ENCODE data around the gene WASHC4. TPM values are rescaled to one million over a fixed set of nuclear protein-coding genes. Genes with fewer than 3 reads are reported as not detected.
"Not testable (repeated sequence)": the region's sequence is repeated elsewhere in the genome, so short reads cannot be mapped to it uniquely, and the experiment has no call there.

WASHC4 gene
- total RNA-seq, 2 experiments from 2014 or later: 40.7 to 43.3 TPM

DNA sequence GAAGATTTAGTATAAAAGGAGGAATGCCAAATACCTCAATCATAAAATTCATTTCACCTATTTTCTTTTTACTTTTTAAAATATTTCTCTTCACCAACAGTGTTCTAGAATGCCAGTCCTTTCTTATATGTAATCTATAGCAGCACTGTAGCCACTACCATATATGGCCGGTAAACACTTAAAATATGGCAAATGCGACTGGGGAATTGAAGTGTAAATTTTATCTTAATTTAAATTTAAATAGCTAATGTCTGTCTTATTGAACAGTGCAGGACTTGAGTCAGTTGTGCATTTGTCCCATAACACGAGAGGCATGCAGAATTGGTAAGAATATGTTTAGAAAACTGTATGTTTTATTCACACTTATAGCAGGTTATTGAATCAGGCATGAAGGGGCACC, 50.1 kb downstream of the WASHC4 start:
- POLR2A ChIA-PET: no interaction called here
- H3K27ac Mint-ChIP-seq: no peak overlapping the region
- peaks cover 48% of the 10 kb centered on the region for H3K36me3 Mint-ChIP-seq (ENCODE audit: low read depth)
- no peak for DNase-seq
- no peaks in the 10 kb centered on the region for H3K9me3 Mint-ChIP-seq
- CTCF ChIA-PET: no interaction called here
- no peaks in the 10 kb centered on the region for H3K4me1 Mint-ChIP-seq
- no peak overlapping the region for H3K4me3 Mint-ChIP-seq
- no peaks in the 10 kb centered on the region for H3K27me3 Mint-ChIP-seq

DNA sequence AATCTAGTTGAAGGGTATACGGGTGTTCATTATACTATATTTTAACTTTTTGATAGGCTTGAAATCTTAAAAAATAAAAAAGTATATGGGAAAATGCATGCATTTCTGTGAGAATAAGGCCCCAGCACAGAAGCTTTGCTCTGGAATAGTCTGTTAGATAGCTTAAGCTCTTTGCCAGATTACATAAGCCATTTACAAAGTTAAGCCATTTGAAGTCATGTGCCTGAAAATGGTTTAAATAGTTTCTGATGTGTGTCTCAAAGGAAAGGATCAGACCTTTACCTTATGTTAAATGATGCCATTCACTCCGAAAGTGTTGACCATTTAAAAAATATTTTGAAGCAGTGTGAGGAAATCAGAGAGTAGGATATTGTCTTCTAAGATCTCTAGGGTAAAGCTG, 51.3 kb downstream of the WASHC4 start:
- Mint-ChIP-seq H3K4me3 (no peak overlapping the region), H3K9me3 (no peaks in the 10 kb centered on the region), H3K4me1 (no peaks in the 10 kb centered on the region), H3K27ac (no peak overlapping the region), H3K27me3 (no peaks in the 10 kb centered on the region), H3K36me3 (ENCODE audit: low read depth) (peaks cover 54% of the 10 kb centered on the region)
- no peak for DNase-seq
- ChIA-PET POLR2A (no interaction called here), CTCF (no interaction called here)

DNA sequence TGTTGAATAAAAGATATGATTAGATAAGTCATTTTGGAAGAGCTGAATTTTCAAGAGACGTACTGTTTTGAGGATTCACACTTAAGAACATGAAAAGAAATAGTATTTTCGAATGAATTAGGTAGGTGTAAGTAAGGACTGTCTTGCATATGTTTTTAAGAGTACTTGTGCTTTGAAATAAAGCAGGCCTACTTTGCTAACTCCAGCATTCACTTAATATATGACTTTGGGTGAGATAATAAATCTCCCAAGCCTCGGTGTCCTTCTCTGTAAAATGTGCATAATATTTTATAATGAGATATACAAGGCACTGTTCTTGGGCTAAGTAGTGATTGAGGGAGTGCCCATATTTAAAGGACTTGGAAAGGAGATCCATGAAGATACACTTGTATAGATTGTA, 54.6 kb downstream of the WASHC4 start:
- no peak overlapping the region for H3K27ac Mint-ChIP-seq
- H3K27me3 Mint-ChIP-seq: no peaks in the 10 kb centered on the region
- H3K4me1 Mint-ChIP-seq: no peaks in the 10 kb centered on the region
- no peaks in the 10 kb centered on the region for H3K9me3 Mint-ChIP-seq
- CTCF ChIA-PET: no interaction called here
- DNase-seq: no peak
- H3K4me3 Mint-ChIP-seq: no peak overlapping the region
- H3K36me3 Mint-ChIP-seq (ENCODE audit: low read depth): peaks cover 48% of the 10 kb centered on the region
- POLR2A ChIA-PET: no interaction called here

DNA sequence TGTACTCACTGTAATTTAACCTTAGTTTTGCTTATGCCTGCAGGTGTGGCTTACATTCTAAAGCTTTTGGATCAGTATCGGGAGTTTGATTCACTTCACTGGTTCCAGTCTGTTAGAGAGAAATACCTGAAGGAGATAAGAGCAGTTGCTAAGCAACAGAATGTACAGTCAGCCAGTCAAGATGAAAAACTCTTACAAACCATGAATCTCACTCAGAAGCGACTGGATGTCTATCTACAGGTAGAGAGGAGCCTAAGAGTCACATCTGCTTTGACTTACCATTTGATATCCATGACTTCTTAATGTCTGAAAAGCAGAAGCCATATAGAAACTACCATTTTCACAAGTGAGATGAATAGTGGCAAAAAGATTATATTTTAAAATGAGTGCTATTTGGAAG, 56.5 kb downstream of the WASHC4 start:
- no peak overlapping the region for H3K4me3 Mint-ChIP-seq
- no peaks in the 10 kb centered on the region for H3K27me3 Mint-ChIP-seq
- CTCF ChIA-PET: interaction anchor here (0.5 kb wide), 1 partner anchor 27 kb away, joined by 3 read pairs; no protein-coding TSS in a partner anchor
- H3K36me3 Mint-ChIP-seq (ENCODE audit: low read depth): peaks cover 45% of the 10 kb centered on the region
- no peaks in the 10 kb centered on the region for H3K9me3 Mint-ChIP-seq
- POLR2A ChIA-PET: no interaction called here
- H3K27ac Mint-ChIP-seq: no peak overlapping the region
- no peaks in the 10 kb centered on the region for H3K4me1 Mint-ChIP-seq
- DNase-seq: no peak

DNA sequence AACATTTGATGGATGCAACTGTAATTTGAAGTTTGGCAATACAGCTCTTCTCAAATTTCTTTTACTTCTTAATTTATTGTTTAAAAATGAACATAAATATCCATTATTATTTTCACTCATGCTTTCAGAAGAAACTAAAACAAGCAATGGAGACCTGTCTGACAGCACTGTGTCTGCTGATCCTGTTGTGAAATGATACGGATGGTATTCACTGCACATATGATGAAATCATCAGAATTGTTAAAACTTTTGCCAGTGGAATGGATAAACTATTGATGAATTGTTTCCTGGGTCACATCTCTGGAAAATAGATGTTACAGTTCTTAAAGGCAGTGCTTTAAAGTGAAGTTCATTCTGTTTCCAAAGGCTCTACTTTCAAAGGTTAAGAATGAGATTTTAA, 59.2 kb downstream of the WASHC4 start:
- Mint-ChIP-seq H3K4me3 (no peak overlapping the region), H3K9me3 (no peaks in the 10 kb centered on the region), H3K4me1 (no peaks in the 10 kb centered on the region), H3K36me3 (ENCODE audit: low read depth) (peaks cover 47% of the 10 kb centered on the region), H3K27me3 (no peaks in the 10 kb centered on the region), H3K27ac (no peak overlapping the region)
- no peak for DNase-seq
- CTCF ChIA-PET: interaction anchor here (1.9 kb wide), 1 partner anchor 9 kb away, joined by 6 read pairs; no protein-coding TSS in a partner anchor
- POLR2A ChIA-PET: no interaction called here

DNA sequence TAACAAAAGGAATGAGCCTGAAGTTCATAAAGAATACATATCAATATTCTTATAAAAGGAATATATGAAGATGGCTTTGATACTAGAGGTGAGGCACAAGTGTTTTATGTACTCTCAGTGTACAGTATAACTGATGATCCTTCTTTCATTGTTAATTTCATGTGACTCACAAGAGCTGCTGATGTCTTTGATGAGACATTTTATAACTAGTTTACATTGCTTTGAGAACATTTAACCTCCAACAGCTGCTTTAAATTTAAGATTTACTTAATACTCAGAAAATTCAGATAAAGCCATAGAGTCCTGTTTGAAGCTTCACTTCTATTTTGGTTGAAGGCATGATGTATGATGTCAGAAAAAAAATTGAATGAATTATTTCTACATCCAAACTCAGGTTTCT, 59.8 kb downstream of the WASHC4 start:
- CTCF ChIA-PET: no interaction called here
- POLR2A ChIA-PET: no interaction called here
- no peaks in the 10 kb centered on the region for H3K27me3 Mint-ChIP-seq
- H3K36me3 Mint-ChIP-seq (ENCODE audit: low read depth): peaks cover 42% of the 10 kb centered on the region
- no peak overlapping the region for H3K27ac Mint-ChIP-seq
- no peaks in the 10 kb centered on the region for H3K9me3 Mint-ChIP-seq
- no peak for DNase-seq
- H3K4me3 Mint-ChIP-seq: no peak overlapping the region
- H3K4me1 Mint-ChIP-seq: no peaks in the 10 kb centered on the region

DNA sequence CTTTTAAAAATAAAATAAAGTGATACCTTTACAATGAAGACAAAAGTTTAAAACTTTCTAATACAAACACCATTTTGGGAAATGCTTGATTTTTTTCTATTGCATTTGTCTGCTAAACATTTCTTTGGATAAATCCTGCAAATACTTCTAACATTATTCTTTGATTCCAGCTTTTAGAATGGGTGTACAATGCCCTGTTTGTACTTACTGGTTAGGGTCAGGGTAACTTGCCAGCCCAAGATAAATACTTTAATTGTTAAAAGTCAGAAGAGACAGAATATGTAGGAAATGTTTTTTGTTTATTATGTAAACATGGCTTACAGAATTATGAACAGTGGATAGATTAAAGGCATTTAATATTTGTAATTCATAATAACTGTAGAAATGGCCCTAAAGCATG, 60.5 kb downstream of the WASHC4 start:
- peaks cover 41% of the 10 kb centered on the region for H3K36me3 Mint-ChIP-seq (ENCODE audit: low read depth)
- no peaks in the 10 kb centered on the region for H3K27me3 Mint-ChIP-seq

DNA sequence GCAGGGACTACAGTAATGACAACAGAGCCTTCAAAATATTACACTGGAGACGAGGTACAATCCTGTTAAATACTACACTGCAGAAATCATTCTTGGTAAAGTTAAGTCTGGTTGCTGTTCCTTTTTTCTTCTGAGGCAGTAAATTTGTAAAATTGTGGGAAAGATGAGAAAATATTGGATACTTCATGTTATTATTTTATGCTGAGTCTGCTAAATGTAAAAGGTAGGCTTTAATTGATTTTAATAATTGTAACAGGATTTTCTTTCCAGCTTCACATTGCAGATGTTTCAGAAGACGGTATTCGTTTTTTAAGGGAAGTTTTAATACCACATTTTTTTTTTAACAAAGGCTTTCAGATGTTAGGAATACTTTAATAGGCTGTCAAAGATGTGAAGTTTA, 62.6 kb downstream of the WASHC4 start:
- Mint-ChIP-seq H3K36me3 (ENCODE audit: low read depth) (peaks cover 34% of the 10 kb centered on the region), H3K4me3 (no peak overlapping the region), H3K27me3 (no peaks in the 10 kb centered on the region), H3K27ac (no peak overlapping the region), H3K9me3 (no peaks in the 10 kb centered on the region), H3K4me1 (no peaks in the 10 kb centered on the region)
- no peak for DNase-seq
- ChIA-PET CTCF (no interaction called here), POLR2A (interaction anchor here (0.7 kb wide), 1 partner anchor 25 kb away, joined by 3 read pairs; no protein-coding TSS in a partner anchor)

More for the DNA sequence above, 60.5 kb downstream of the WASHC4 start:
- H3K4me1 Mint-ChIP-seq: no peaks in the 10 kb centered on the region
- ChIA-PET CTCF (no interaction called here), POLR2A (no interaction called here)
- no peak overlapping the region for H3K27ac Mint-ChIP-seq
- no peak for DNase-seq
- H3K4me3 Mint-ChIP-seq: no peak overlapping the region
- no peaks in the 10 kb centered on the region for H3K9me3 Mint-ChIP-seq

DNA sequence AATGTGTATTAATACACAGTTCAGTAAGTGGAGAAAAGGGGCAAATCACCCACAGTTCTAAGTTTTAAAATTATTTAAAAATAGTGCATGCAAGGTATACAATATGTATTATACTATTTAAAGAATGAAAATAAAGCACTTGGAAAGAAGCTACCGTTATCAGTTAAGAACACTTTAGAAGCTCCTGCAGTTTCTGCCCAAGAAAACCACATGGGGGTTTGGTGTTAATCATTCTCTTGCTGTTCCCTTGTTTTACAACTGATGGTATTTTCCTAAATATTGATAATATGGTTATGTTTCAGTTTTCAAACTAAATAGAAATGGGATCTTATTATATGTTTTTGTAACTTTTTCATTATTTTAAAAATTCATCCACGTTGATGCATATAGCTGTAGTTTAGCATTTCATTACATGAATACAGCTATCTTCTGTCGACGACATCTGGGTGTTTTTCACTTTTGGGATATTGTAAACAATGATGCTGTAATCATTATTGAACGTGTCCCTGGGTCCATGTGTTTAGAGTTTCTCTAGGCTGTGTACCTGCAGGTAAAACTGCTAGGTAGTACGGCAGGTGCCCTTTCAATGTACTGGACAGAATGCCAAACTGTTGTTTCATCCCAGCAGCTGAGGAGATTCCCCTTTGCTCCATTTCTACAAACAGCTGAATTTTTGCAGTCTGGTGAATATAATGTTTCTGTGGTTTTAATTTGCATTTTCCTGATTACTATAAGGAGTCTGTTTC, 64.3 kb downstream of the WASHC4 start:
- peaks cover 7% of the 10 kb centered on the region for H3K4me1 Mint-ChIP-seq
- ChIA-PET POLR2A (no interaction called here), CTCF (no interaction called here)
- peaks cover 40% of the 10 kb centered on the region for H3K36me3 Mint-ChIP-seq (ENCODE audit: low read depth)
- no peaks in the 10 kb centered on the region for H3K27me3 Mint-ChIP-seq
- no peak overlapping the region for H3K27ac Mint-ChIP-seq
- DNase-seq: no peak
- H3K9me3 Mint-ChIP-seq: no peaks in the 10 kb centered on the region
- H3K4me3 Mint-ChIP-seq: no peak overlapping the region

DNA sequence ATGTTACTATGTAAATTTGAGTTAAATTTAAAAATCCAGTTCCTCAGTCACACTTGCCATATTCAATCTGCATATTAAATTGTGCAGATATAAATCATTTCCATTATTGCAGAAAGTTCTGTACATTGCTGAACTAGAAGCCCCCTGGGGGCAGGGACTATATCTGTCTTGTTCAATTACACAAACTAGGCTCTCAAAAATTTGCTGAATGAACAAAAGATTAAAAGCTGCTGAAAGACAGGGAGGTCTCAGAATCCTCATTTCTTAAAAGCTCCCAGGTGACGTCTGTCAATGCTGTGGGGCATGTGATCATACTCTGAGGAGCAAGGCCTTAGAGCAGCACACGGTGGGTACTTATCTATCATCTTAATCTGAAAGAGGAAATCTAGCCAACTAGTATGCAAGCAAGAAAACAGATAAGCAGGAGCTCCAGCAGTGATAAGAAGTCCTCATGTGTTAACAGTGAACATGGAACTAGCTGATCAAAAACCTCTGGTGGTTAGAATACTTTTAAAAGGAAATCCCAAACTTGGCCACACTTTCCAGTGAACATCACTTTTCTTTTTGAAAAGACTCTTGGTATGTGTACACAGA, 68.0 kb downstream of the WASHC4 start:
- CTCF ChIA-PET: interaction anchor here (0.6 to 1.4 kb wide), 2 partner anchors 9 to 1411 kb away, joined by 3 to 6 read pairs; no protein-coding TSS in a partner anchor
- POLR2A ChIA-PET: no interaction called here
- no peaks in the 10 kb centered on the region for H3K27me3 Mint-ChIP-seq
- H3K4me3 Mint-ChIP-seq: no peak overlapping the region
- no peaks in the 10 kb centered on the region for H3K9me3 Mint-ChIP-seq
- peaks cover 7% of the 10 kb centered on the region for H3K4me1 Mint-ChIP-seq
- no peak overlapping the region for H3K27ac Mint-ChIP-seq
- DNase-seq: no peak
- H3K36me3 Mint-ChIP-seq (ENCODE audit: low read depth): peaks cover 36% of the 10 kb centered on the region

DNA sequence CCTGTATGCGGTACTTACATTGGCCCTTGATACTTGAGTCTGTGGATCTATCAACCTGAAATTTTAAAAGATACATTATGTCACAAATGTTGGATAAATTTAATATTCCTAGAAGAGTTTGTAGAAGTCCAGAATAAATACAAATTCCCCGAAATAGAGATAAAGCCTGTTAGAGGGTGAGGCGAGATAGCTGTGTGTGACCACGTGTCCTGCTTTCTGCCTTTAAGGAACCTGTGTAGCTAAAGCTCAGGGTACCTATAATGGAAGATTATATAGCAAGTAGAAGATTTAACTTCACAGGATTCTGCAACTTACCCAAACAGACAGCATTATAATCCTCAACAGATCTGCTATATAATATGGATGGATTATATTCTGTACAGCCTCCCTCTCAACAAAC, 69.7 kb downstream of the WASHC4 start:
- peaks cover 7% of the 10 kb centered on the region for H3K4me1 Mint-ChIP-seq
- ChIA-PET POLR2A (no interaction called here), CTCF (no interaction called here)
- H3K9me3 Mint-ChIP-seq: no peaks in the 10 kb centered on the region
- no peak overlapping the region for H3K4me3 Mint-ChIP-seq
- peaks cover 49% of the 10 kb centered on the region for H3K36me3 Mint-ChIP-seq (ENCODE audit: low read depth)
- DNase-seq: no peak
- H3K27me3 Mint-ChIP-seq: no peaks in the 10 kb centered on the region
- H3K27ac Mint-ChIP-seq: no peak overlapping the region

DNA sequence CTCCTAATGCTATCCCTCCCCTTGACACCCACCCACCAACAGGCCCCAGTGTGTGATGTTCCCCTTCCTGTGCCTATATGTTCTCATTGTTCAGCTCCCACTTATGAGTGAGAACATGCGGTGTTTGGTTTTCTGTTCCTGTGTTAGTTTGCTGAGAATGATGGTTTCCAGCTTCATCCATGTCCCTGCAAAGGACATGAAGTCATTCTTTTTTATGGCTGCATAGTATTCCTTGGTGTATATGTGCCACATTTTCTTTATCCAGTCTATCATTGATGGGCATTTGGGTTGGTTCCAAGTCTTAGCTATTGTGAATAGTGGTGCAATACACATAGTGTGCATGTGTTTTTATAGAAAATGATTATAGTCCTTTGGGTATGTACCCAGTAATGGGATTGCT, 71.6 kb downstream of the WASHC4 start:
- H3K4me3 Mint-ChIP-seq, H3K4me1 Mint-ChIP-seq, POLR2A ChIA-PET, DNase-seq, H3K27ac Mint-ChIP-seq, CTCF ChIA-PET, H3K27me3 Mint-ChIP-seq, H3K9me3 Mint-ChIP-seq: not testable (repeated sequence)
- peaks cover 65% of the 10 kb centered on the region for H3K36me3 Mint-ChIP-seq (ENCODE audit: low read depth)

DNA sequence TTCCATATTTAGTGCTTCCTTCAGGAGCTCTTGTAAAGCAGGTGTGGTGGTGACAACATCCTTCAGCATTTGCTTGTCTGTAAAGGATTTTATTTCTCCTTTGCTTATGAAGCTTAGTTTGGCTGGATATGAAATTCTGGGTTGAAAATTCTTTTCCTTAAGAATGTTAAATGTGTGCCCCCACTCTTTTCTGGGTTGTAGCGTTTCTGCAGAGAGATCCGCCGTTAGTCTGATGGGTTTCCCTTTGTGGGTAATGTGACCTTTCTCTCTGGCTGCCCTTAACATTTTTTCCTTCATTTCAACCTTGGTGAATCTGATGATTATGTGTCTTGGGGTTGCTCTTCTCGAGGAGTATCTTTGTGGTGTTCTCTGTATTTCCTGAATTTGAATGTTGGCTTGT, 75.9 kb downstream of the WASHC4 start:
- H3K4me1 Mint-ChIP-seq, H3K4me3 Mint-ChIP-seq, H3K9me3 Mint-ChIP-seq, H3K27ac Mint-ChIP-seq, H3K27me3 Mint-ChIP-seq, DNase-seq: not testable (repeated sequence)
- H3K36me3 Mint-ChIP-seq (ENCODE audit: low read depth): peaks cover 80% of the 10 kb centered on the region
- POLR2A ChIA-PET: interaction anchor here (0.6 kb wide), 1 partner anchor 63 kb away, joined by 3 read pairs; no protein-coding TSS in a partner anchor
- CTCF ChIA-PET: interaction anchor here (1.1 kb wide), 1 partner anchor 8 kb away, joined by 3 read pairs; no protein-coding TSS in a partner anchor

DNA sequence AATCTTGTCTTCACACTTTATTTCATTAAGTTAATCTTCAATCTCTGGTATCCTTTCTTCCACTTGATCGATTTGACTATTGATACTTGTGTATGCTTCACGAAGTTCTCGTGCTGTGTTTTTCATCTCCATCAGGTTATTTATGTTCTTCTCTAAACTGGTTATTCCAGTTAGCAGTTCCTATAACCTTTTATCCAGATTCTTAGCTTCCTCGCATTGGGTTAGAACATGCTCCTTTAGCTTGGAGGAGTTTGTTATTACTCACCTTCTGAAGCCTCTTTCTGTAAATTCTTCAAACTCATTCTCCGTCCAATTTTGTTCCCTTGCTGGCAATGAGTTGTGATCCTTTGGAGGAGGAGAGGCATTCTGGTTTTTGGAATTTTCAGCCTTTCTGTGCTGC, 76.4 kb downstream of the WASHC4 start:
- H3K4me3 Mint-ChIP-seq, H3K4me1 Mint-ChIP-seq, H3K9me3 Mint-ChIP-seq, CTCF ChIA-PET, POLR2A ChIA-PET, DNase-seq, H3K27me3 Mint-ChIP-seq, H3K27ac Mint-ChIP-seq: not testable (repeated sequence)
- peaks cover 82% of the 10 kb centered on the region for H3K36me3 Mint-ChIP-seq (ENCODE audit: low read depth)
